ENCODE measurements around the gene PLXNA1. TPM values are rescaled to one million over a fixed set of nuclear protein-coding genes. Genes with fewer than 3 reads are reported as not detected.

PLXNA1 gene
- total and polyA plus RNA-seq, 7 donors = 7.7 to 20.1 (median 15.2) TPM

DNA sequence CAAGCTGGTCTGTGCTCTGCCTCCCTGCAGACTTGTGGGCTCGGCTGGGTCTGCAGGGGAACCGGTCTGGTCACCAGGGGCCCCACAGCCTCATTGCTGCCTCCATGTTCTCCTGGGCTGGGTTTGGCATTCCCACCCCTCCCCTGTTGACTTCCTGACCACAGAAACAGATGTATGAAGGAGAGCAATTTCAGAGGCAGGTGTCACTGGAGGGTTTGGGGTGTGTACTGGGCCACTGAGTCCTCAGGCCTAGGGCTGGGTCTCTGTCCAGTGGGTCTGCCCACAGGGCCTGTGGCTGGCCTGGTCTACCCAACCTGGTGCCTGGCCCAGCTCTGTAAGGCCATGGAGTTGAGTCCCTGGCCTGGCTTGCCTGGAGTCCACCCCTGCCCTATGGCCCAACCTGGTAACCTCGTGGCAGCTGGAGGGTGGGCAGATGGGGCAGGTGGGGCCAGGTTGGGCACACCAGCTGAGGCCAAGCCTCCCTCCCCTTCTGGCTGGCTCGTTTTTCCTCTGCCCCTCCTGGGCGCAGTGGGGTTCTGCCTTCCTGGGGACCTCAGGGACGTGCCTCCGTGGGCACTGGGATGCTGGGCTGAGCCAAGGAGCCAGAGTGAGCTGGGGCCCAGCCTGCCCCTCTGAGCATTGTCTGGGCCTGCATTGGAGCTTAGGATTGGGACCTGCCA is 20.8 kb downstream of the PLXNA1 start:
- TF ChIP-seq, protein P1, sequence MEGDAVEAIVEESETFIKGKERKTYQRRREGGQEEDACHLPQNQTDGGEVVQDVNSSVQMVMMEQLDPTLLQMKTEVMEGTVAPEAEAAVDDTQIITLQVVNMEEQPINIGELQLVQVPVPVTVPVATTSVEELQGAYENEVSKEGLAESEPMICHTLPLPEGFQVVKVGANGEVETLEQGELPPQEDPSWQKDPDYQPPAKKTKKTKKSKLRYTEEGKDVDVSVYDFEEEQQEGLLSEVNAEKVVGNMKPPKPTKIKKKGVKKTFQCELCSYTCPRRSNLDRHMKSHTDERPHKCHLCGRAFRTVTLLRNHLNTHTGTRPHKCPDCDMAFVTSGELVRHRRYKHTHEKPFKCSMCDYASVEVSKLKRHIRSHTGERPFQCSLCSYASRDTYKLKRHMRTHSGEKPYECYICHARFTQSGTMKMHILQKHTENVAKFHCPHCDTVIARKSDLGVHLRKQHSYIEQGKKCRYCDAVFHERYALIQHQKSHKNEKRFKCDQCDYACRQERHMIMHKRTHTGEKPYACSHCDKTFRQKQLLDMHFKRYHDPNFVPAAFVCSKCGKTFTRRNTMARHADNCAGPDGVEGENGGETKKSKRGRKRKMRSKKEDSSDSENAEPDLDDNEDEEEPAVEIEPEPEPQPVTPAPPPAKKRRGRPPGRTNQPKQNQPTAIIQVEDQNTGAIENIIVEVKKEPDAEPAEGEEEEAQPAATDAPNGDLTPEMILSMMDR (IDR thresholded peaks at IDR 0.05) = no peak
- intact Hi-C loops (cut with DNase I) = no loop called here
- WGBS, 3 donors = 84 to 97% (median 89%) methylated on average over 6 to 7 of the region's 7 CpGs
- H3K9me3 ChIP-seq = no peaks in the 10 kb centered on the region
- DNase-seq = no peak
- H3K36me3 ChIP-seq (ENCODE audit: insufficient read depth in 1 of 2, low read depth in 1 of 2) = no peaks in the 10 kb centered on the region
- H3K27ac ChIP-seq = no peak overlapping the region
- H3K4me1 ChIP-seq = peaks cover 18% of the 10 kb centered on the region
- no peak for ATAC-seq
- H3K4me3 ChIP-seq = no peak overlapping the region
- no peaks in the 10 kb centered on the region for H3K27me3 ChIP-seq (ENCODE audit: insufficient read depth in 3 of 3, low read length in 2 of 3)

DNA sequence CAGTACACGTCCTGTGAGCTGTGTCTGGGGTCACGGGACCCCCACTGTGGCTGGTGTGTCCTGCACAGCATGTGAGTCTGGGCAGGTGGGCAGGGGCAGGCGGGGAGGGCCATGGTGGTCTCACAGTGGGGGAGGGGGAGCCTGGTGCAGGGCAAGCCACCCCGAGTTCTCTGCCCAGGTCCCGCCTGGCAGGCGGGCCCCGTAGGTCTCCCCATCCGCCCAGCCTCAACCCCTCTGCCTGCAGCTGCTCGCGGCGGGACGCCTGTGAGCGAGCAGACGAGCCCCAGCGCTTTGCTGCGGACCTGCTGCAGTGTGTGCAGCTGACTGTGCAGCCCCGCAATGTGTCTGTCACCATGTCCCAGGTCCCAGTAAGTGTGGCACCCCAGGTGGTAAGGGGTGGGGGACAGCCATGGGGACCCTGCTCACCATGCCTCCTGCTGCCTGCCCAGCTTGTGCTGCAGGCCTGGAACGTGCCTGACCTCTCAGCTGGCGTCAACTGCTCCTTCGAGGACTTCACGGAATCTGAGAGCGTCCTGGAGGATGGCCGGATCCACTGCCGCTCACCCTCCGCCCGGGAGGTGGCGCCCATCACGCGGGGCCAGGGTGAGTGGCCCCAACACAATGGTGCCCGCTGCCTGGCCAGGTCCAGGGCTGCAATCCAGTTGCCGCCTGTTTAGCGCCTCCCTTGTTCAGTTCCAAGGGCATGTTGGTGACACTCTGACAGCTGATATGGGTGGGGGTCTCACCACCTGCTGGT is 21.9 kb downstream of the PLXNA1 start:
- H3K9me3 ChIP-seq = no peaks in the 10 kb centered on the region
- WGBS, 3 donors = 94 to 97% (median 96%) methylated on average over 24 to 32 of the region's 32 CpGs
- H3K36me3 ChIP-seq (ENCODE audit: insufficient read depth in 1 of 2, low read depth in 1 of 2) = no peaks in the 10 kb centered on the region
- ATAC-seq = no peak
- no peak for DNase-seq
- peaks cover 18% of the 10 kb centered on the region for H3K4me1 ChIP-seq
- H3K27ac ChIP-seq = no peak overlapping the region
- TF ChIP-seq, protein P1 (IDR thresholded peaks at IDR 0.05) = no peak
- no peak overlapping the region for H3K4me3 ChIP-seq
- intact Hi-C loops (cut with DNase I) = no loop called here
- H3K27me3 ChIP-seq (ENCODE audit: insufficient read depth in 3 of 3, low read length in 2 of 3) = no peaks in the 10 kb centered on the region

DNA sequence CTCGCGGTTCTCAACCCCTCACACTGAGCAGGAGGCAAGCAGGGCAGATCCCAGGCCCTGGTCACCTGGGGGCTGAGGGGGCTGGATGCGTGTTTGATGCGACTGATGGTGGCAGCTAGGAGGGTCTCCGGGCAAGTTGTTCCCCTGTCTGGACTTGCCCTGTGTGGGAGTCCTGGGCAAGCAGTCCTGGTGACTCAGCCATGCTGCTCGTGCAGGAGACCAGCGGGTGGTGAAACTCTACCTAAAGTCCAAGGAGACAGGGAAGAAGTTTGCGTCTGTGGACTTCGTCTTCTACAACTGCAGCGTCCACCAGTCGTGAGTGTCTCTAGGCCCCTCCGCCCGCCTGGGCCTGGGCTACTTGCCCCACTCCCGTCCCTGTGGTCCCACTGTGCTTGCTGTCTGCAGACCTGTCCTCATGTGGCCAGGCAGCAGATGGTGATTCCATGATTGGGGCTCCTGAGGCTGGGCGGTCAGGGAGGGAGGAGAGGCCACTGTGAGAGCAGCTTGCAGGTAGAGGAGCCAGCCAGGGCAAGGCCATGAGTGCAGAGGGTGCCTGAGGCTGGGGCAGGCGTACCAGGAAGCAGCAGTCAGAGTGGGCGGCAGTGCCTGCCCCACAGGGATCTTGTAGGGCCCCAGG is 23.1 kb downstream of the PLXNA1 start:
- ATAC-seq (no peak), DNase-seq (no peak)
- intact Hi-C loops (cut with DNase I) = no loop called here
- no peaks in the 10 kb centered on the region for H3K27me3 ChIP-seq (ENCODE audit: insufficient read depth in 3 of 3, low read length in 2 of 3)
- H3K36me3 ChIP-seq (ENCODE audit: insufficient read depth in 1 of 2, low read depth in 1 of 2) = no peaks in the 10 kb centered on the region
- TF ChIP-seq, protein P1 (IDR thresholded peaks at IDR 0.05) = no peak
- 94 to 96% (median 95%) methylated on average over 16 to 17 of the region's 17 CpGs for WGBS, 3 donors
- peaks cover 9% of the 10 kb centered on the region for H3K4me1 ChIP-seq
- H3K27ac ChIP-seq = no peak overlapping the region
- no peaks in the 10 kb centered on the region for H3K9me3 ChIP-seq
- no peak overlapping the region for H3K4me3 ChIP-seq

DNA sequence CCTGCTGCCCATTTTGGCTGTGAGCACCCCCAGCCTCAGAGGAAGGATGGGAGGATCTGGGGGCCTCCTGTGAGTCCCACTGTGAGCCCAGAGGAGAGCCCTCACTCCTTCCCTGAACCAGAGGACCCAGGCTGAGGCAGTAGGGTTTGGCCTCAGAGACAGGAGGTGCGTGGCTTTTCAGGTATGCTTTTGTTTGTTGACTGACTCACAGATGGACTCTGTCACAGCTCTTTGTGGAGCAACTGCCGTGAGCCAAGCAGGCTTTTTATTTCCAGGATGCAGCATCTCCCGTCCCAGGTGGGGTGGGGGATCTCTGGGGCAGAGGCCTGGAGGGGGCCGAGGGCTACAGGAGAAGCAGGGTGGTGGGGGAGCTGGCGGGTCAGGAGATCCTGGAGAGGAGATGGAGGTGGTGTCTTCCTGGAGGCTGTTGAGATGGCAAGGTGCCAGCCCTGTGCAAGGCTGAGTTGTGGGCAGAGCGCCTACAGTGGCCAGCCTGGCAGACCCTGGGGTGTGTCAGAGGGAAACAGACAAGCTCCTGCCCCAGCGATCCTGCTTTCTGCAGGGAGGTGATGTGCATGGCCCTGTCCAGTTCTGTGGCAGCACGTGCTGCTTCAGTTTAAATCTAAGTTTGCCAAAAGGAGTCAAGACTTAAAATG is 24.0 kb downstream of the PLXNA1 start:
- Histone ChIP-seq H3K27ac (no peak overlapping the region), H3K36me3 (ENCODE audit: insufficient read depth in 1 of 2, low read depth in 1 of 2) (peaks cover under 1 to 3% of the 10 kb centered on the region in 2 donors), H3K27me3 (ENCODE audit: insufficient read depth in 3 of 3, low read length in 2 of 3) (no peaks in the 10 kb centered on the region), H3K9me3 (no peaks in the 10 kb centered on the region), H3K4me1 (peaks cover 1% of the 10 kb centered on the region), H3K4me3 (no peak overlapping the region)
- TF ChIP-seq, protein P1 (IDR thresholded peaks at IDR 0.05) = no peak
- 89 to 94% (median 93%) methylated on average over 8 of the region's 8 CpGs for WGBS, 3 donors
- no peak for DNase-seq
- no peak for ATAC-seq
- intact Hi-C loops (cut with DNase I) = no loop called here

Data from psoas muscle (tissue), 8 donors.